Naive B cell (primary cell): ENCODE data around the gene NSMCE1. TPM values are rescaled to one million over a fixed set of nuclear protein-coding genes. Genes with fewer than 3 reads are reported as not detected.

ENCODE experiments used
- polyA plus RNA-seq, 6 donors: library from polyadenylated mRNA; unstranded; fragments of 300-500 nt; fragmentation: Illumina TruSeq; gene quantifications; one replicate each; pipeline ENCODE4 v1.2.3, GENCODE V29; 2021; ENCODE audit warnings: low read depth in 6 of 6

Gene NSMCE1
- polyA plus RNA-seq, 6 donors from 2014 or later: 178 to 217 (median 195) TPM

Other genes starting within 250 kb of the NSMCE1 start
- gene C16orf82, start 201.8 kb downstream of the NSMCE1 start, polyA plus RNA-seq: not detected
- gene KDM8, start 65.2 kb downstream of the NSMCE1 start, polyA plus RNA-seq: 1 to 10 TPM in 5 of 6 donors, not detected in 1; 2.9 to 8.2 (median 4.2) TPM
- gene IL4R, start 45.2 kb upstream of the NSMCE1 start, polyA plus RNA-seq: 1,000 to 10,000 TPM in 1 of 6 donors, 100 to 1,000 TPM in 5; 355 to 1,202 (median 525) TPM
- 100 to 1,000 TPM in 1 of 6 donors, 10 to 100 TPM in 5; 47.9 to 118 (median 74.5) TPM for gene IL21R, start 133.4 kb upstream of the NSMCE1 start, polyA plus RNA-seq